A549 treated with CORT108297 at 1 μM for 4 hours (cell line): ENCODE results near the gene NOB1. TPM values are rescaled to one million over a fixed set of nuclear protein-coding genes. Genes with fewer than 3 reads are reported as not detected.

Experiments
- total RNA-seq: library from RNA; stranded (reverse); fragments of 200-300 nt; extraction: Qiagen RNA extraction; gene quantifications from 5 replicates; pipeline ENCODE4 v1.2.3, GENCODE V29; 2022

NOB1 gene
- total RNA-seq: 113 to 129 TPM (median 119 TPM) in 5 replicates

GRCh38 chr16:69754469-69755310 is at the start of gene NOB1:
TSS of gene NOB1 (minus strand) at chr16:69754926. CDS start at chr16:69754910, 16 bp downstream.

GRCh38 chr16:69761983-69762813 is 7.5 kb upstream of the NOB1 start, which contains the start of gene WWP2:
TSS of gene WWP2 (plus strand) at chr16:69762332. CDS start at chr16:69787011, 24,679 bp downstream.

GRCh38 chr16:69726313-69727060 is 28.2 kb downstream of the NOB1 start, which contains the start of gene NQO1:
TSS of gene NQO1 (minus strand) at chr16:69726560. CDS start at chr16:69726439, 121 bp downstream.

Other genes starting within 250 kb of the NOB1 start
- 4.3 to 8.2 TPM (median 6.3 TPM) in 5 replicates for gene NFAT5, start 189.0 kb downstream of the NOB1 start, total RNA-seq
- 2,487 to 2,718 TPM (median 2,575 TPM) in 5 replicates for gene NQO1, start 28.4 kb downstream of the NOB1 start, total RNA-seq
- 19.2 to 23.3 TPM (median 22.3 TPM) in 5 replicates for gene WWP2, start 7.4 kb upstream of the NOB1 start, total RNA-seq
- 0.06 to 0.22 TPM (median 0.07 TPM) in 4 of 5 replicates, not detected in the other for gene CLEC18A, start 196.4 kb upstream of the NOB1 start, total RNA-seq